H9 (cell line): ENCODE measurements around the gene CHRNA3. TPM values are rescaled to one million over a fixed set of nuclear protein-coding genes. Genes with fewer than 3 reads are reported as not detected.
"Not testable (repeated sequence)": the region's sequence is repeated elsewhere in the genome, so short reads cannot be mapped to it uniquely, and the experiment has no call there.

Source experiments
- DNase-seq: peaks from one replicate; pipeline ENCODE4 v3.0.0-alpha.2; 2017
- H2AFZ ChIP-seq: one replicate; pipeline ENCODE4 v1.6.1; 2013; ENCODE audit warnings: mild to moderate bottlenecking, low read length, control low read depth, moderate library complexity
- H2AK5ac ChIP-seq: 2 replicates; pipeline ENCODE4 v1.6.1; 2013; ENCODE audit warnings: low read length, control low read depth, mixed read lengths; ENCODE audit not compliant: insufficient read length
- H2BK120ac ChIP-seq: one replicate; pipeline ENCODE4 v1.6.1; 2013; ENCODE audit warnings: low read depth, mild to moderate bottlenecking, low read length, control low read depth, inconsistent platforms; ENCODE audit not compliant: poor library complexity, severe bottlenecking
- H2BK12ac ChIP-seq: 2 replicates; pipeline ENCODE4 v1.6.1; 2013; ENCODE audit warnings: low read length, control low read depth, mixed read lengths, low read depth; ENCODE audit not compliant: insufficient read length
- H2BK15ac ChIP-seq: 2 replicates; pipeline ENCODE4 v1.6.1; 2013; ENCODE audit warnings: low read depth, low read length, control low read depth
- H2BK20ac ChIP-seq: one replicate; pipeline ENCODE4 v1.6.1; 2013; ENCODE audit warnings: low read depth, mild to moderate bottlenecking, low read length, control low read depth, inconsistent platforms; ENCODE audit not compliant: poor library complexity, severe bottlenecking
- H2BK5ac ChIP-seq: 2 replicates; pipeline ENCODE4 v1.6.1; 2013; ENCODE audit warnings: low read length, control low read depth, mixed read lengths; ENCODE audit not compliant: insufficient read length
- H3K14ac ChIP-seq: 2 replicates; pipeline ENCODE4 v1.6.1; 2013; ENCODE audit warnings: low read length, control low read depth; ENCODE audit not compliant: insufficient read depth
- H3K18ac ChIP-seq: 2 replicates; pipeline ENCODE4 v1.6.1; 2013; ENCODE audit warnings: low read depth, mild to moderate bottlenecking, mixed read lengths, low read length, control low read depth; ENCODE audit not compliant: insufficient read length
- H3K23ac ChIP-seq: 2 replicates; pipeline ENCODE4 v1.6.1; 2013; ENCODE audit warnings: low read length, control low read depth, mixed read lengths, low read depth; ENCODE audit not compliant: insufficient read length
- H3K23me2 ChIP-seq: 2 replicates; pipeline ENCODE4 v1.6.1; 2013; ENCODE audit warnings: low read depth, mild to moderate bottlenecking, mixed read lengths, low read length, control low read depth; ENCODE audit not compliant: insufficient read length, poor library complexity, severe bottlenecking
- H3K27ac ChIP-seq: 2 replicates; pipeline ENCODE4 v1.5.1; 2013; ENCODE audit warnings: low read length, control low read depth, mixed read lengths, low read depth; ENCODE audit not compliant: insufficient read length
- H3K27me3 ChIP-seq: 2 replicates; pipeline ENCODE4 v1.6.1; 2013; ENCODE audit warnings: low read length, control low read depth, inconsistent platforms; ENCODE audit not compliant: insufficient read depth
- H3K4ac ChIP-seq: 2 replicates; pipeline ENCODE4 v1.6.1; 2013; ENCODE audit warnings: low read depth, mild to moderate bottlenecking, control low read depth, inconsistent platforms, low read length, moderate library complexity
- H3K4me1 ChIP-seq: 2 replicates; pipeline ENCODE4 v1.6.1; 2013; ENCODE audit warnings: low read length, control low read depth, inconsistent platforms; ENCODE audit not compliant: insufficient read depth
- H3K4me2 ChIP-seq: 2 replicates; pipeline ENCODE4 v1.6.1; 2013; ENCODE audit warnings: low read length, control low read depth, mixed read lengths; ENCODE audit not compliant: insufficient read length, insufficient read depth
- H3K56ac ChIP-seq: 2 replicates; pipeline ENCODE4 v1.6.1; 2013; ENCODE audit warnings: low read depth, mild to moderate bottlenecking, mixed read lengths, low read length, control low read depth; ENCODE audit not compliant: insufficient read length
- H3K79me1 ChIP-seq: 2 replicates; pipeline ENCODE4 v1.6.1; 2013; ENCODE audit warnings: low read depth, mild to moderate bottlenecking, moderate library complexity, low read length, control low read depth, inconsistent platforms; ENCODE audit not compliant: insufficient read depth, poor library complexity, severe bottlenecking
- H3K79me2 ChIP-seq: 2 replicates; pipeline ENCODE4 v1.6.1; 2013; ENCODE audit warnings: low read length, control low read depth, inconsistent platforms; ENCODE audit not compliant: insufficient read depth
- H3K9ac ChIP-seq: 2 replicates; pipeline ENCODE4 v1.6.1; 2013; ENCODE audit warnings: low read length, control low read depth, mixed read lengths; ENCODE audit not compliant: insufficient read length; ENCODE audit errors: extremely low read depth
- H3K9me3 ChIP-seq: one replicate; pipeline ENCODE4 v1.6.1; 2013; ENCODE audit warnings: low read depth, low read length, inconsistent platforms; ENCODE audit not compliant: control insufficient read depth
- H3T11ph ChIP-seq: one replicate; pipeline ENCODE4 v1.6.1; 2013; ENCODE audit warnings: mild to moderate bottlenecking, low read length, control low read depth, inconsistent platforms
- H4K20me1 ChIP-seq: one replicate; pipeline ENCODE4 v1.6.1; 2013; ENCODE audit not compliant: control insufficient read depth, insufficient read length, insufficient read depth
- H4K5ac ChIP-seq: 2 replicates; pipeline ENCODE4 v1.6.1; 2013; ENCODE audit warnings: low read depth, mild to moderate bottlenecking, mixed read lengths, low read length, control low read depth; ENCODE audit not compliant: insufficient read length
- H4K8ac ChIP-seq: replicated peaks from 2 replicates; pipeline ENCODE4 v1.6.1; 2013; ENCODE audit warnings: low read length, control low read depth, mixed read lengths, low read depth; ENCODE audit not compliant: insufficient read length
- H4K91ac ChIP-seq: 2 replicates; pipeline ENCODE4 v1.6.1; 2013; ENCODE audit warnings: low read depth, mild to moderate bottlenecking, moderate library complexity, mixed read lengths, low read length, control low read depth; ENCODE audit not compliant: insufficient read length
- H3K27ac Mint-ChIP-seq, 3 experiments: 2 replicates in 2 of 3; 3 replicates in 1 of 3; pipeline ENCODE4 v1.8.0; 2020 to 2021; ENCODE audit warnings: mixed read lengths in 3 of 3, mild to moderate bottlenecking in 1 of 3, moderate library complexity in 1 of 3
- H3K27me3 Mint-ChIP-seq: 2 replicates; pipeline ENCODE4 v1.8.0; 2021; ENCODE audit warnings: low read depth, mild to moderate bottlenecking, moderate library complexity, mixed read lengths
- H3K36me3 Mint-ChIP-seq, 3 experiments: 2 replicates in 2 of 3; 3 replicates in 1 of 3; pipeline ENCODE4 v1.8.0; 2020 to 2021; ENCODE audit warnings: low read depth in 3 of 3, mixed read lengths in 3 of 3; ENCODE audit not compliant: insufficient read depth in 1 of 3
- H3K4me1 Mint-ChIP-seq, 2 experiments: 2 replicates each; pipeline ENCODE4 v1.8.0; 2020; ENCODE audit warnings: mixed read lengths in 2 of 2
- H3K4me3 Mint-ChIP-seq, 2 experiments: 2 replicates in 1 of 2; 3 replicates in 1 of 2; pipeline ENCODE4 v1.8.0; 2020 to 2021; ENCODE audit warnings: mild to moderate bottlenecking in 2 of 2, mixed read lengths in 2 of 2, moderate library complexity in 1 of 2
- H3K9me3 Mint-ChIP-seq, 2 experiments: 2 replicates in 1 of 2; 3 replicates in 1 of 2; pipeline ENCODE4 v1.8.0; 2020; ENCODE audit warnings: mild to moderate bottlenecking in 2 of 2, mixed read lengths in 2 of 2, moderate library complexity in 1 of 2
- WGBS: extraction: QIAGEN DNeasy Blood & Tissue Kit; methylation state at CpG from one replicate; pipeline ENCODE4 v1.1.7; 2013; ENCODE audit warnings: missing lambda C conversion rate, low lambda C conversion rate, mixed read lengths; ENCODE audit not compliant: insufficient read length; ENCODE audit errors: extremely low coverage; 5-methylcytosine and 5-hydroxymethylcytosine counted together
- total RNA-seq: library from RNA; stranded (reverse); gene quantifications from 2 replicates; pipeline ENCODE4 v1.2.1, GENCODE V29; 2021
- TF ChIP-seq, protein P1 (sequence below): fragments of 200-600 bp; sonication (generic); conservative IDR thresholded peaks from 3 replicates; pipeline ENCODE4 v1.8.0; 2021; ENCODE audit warnings: antibody characterized with exemption, mild to moderate bottlenecking

CHRNA3 gene
- total RNA-seq, 1 experiment from 2014 or later = 0.81 TPM

DNA sequence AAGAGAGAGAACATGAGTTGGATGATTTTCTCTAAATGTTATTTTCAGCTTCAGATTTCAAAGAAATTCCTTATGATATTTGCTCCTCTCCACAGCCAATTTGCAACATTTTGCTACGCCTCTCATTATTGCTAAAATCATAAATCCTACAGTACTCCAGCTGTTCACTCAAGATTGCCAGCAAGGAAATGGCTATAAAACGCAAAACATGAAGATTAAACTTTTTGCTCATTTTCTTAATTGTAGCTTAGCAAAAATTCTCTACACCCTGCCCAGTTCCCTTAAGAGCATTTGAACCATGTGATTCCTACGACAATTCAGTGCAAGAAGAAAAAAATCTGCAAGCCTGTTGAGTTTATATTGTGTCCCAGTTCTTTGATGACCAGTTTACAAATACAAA lies 6.8 kb downstream of the CHRNA3 start:
- Mint-ChIP-seq H3K36me3 (no peaks in the 10 kb centered on the region; a peak in 3 of 7 replicates), H3K27me3 (peaks cover 18% of the 10 kb centered on the region), H3K27ac (no peak overlapping the region), H3K9me3 (peaks cover 16 to 18% of the 10 kb centered on the region in 2 experiments), H3K4me1 (peaks cover 4 to 7% of the 10 kb centered on the region in 2 experiments; a peak in 3 of 4 replicates), H3K4me3 (no peak overlapping the region)
- TF ChIP-seq, protein P1, sequence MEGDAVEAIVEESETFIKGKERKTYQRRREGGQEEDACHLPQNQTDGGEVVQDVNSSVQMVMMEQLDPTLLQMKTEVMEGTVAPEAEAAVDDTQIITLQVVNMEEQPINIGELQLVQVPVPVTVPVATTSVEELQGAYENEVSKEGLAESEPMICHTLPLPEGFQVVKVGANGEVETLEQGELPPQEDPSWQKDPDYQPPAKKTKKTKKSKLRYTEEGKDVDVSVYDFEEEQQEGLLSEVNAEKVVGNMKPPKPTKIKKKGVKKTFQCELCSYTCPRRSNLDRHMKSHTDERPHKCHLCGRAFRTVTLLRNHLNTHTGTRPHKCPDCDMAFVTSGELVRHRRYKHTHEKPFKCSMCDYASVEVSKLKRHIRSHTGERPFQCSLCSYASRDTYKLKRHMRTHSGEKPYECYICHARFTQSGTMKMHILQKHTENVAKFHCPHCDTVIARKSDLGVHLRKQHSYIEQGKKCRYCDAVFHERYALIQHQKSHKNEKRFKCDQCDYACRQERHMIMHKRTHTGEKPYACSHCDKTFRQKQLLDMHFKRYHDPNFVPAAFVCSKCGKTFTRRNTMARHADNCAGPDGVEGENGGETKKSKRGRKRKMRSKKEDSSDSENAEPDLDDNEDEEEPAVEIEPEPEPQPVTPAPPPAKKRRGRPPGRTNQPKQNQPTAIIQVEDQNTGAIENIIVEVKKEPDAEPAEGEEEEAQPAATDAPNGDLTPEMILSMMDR = no peak
- Histone ChIP-seq H3K79me1 (no peaks in the 10 kb centered on the region), H2BK5ac (no peak overlapping the region), H4K91ac (no peak overlapping the region), H3K79me2 (no peaks in the 10 kb centered on the region), H3K4me1 (no peaks in the 10 kb centered on the region), H3K9ac (no peak overlapping the region), H2BK120ac (no peak overlapping the region), H4K20me1 (no peaks in the 10 kb centered on the region), H3T11ph (no peak overlapping the region), H3K27ac (no peak overlapping the region), H2BK20ac (no peak overlapping the region), H2AFZ (no peak overlapping the region), H3K9me3 (no peaks in the 10 kb centered on the region), H3K23ac (no peak overlapping the region), H2BK12ac (no peak overlapping the region), H2AK5ac (no peak overlapping the region), H3K18ac (no peak overlapping the region), H3K4ac (no peak overlapping the region), H3K14ac (no peak overlapping the region), H4K8ac (no peak overlapping the region), H3K23me2 (no peaks in the 10 kb centered on the region), H3K4me2 (no peak overlapping the region), H3K27me3 (peaks cover 2% of the 10 kb centered on the region; the same call in 1 of the 2 replicates), H2BK15ac (no peak overlapping the region), H3K56ac (no peak overlapping the region), H4K5ac (no peak overlapping the region)
- no peak for DNase-seq
- WGBS = no CpG with 5 or more reads among the region's 3 CpGs

DNA sequence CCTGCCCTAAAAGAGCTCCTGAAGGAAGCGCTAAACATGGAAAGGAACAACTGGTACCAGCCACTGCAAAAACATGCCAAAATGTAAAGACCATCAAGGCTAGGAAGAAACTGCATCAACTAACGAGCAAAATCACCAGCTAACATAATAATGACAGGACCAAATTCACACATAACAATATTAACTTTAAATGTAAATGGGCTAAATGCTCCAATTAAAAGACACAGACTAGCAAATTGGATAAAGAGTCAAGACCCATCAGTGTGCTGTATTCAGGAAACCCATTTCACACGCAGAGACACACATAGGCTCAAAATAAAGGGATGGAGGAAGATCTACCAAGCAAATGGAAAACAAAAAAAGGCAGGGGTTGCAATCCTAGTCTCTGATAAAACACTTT lies 11.2 kb downstream of the CHRNA3 start:
- H3K36me3 Mint-ChIP-seq = peaks cover 2 to 26% (median 4%) of the 10 kb centered on the region in 3 experiments; a peak in 6 of 7 replicates
- DNase-seq, H3K4me1 ChIP-seq, H3K56ac ChIP-seq, H4K8ac ChIP-seq, H2BK120ac ChIP-seq, H3K23ac ChIP-seq, H2AFZ ChIP-seq, H3K23me2 ChIP-seq, H3K14ac ChIP-seq, H2BK20ac ChIP-seq, H3K27me3 ChIP-seq, H3K4me3 Mint-ChIP-seq, H3K18ac ChIP-seq, H2AK5ac ChIP-seq, H3K4ac ChIP-seq, H2BK15ac ChIP-seq, H4K20me1 ChIP-seq, H4K5ac ChIP-seq, H3K79me2 ChIP-seq, H2BK12ac ChIP-seq, H3K9me3 ChIP-seq, H3K4me2 ChIP-seq, H3K9ac ChIP-seq, H3K79me1 ChIP-seq, H2BK5ac ChIP-seq, H3K4me1 Mint-ChIP-seq, H3K27ac Mint-ChIP-seq, H3K27ac ChIP-seq, H4K91ac ChIP-seq, H3T11ph ChIP-seq: not testable (repeated sequence)
- H3K27me3 Mint-ChIP-seq = peaks cover 36% of the 10 kb centered on the region
- peaks cover 39 to 58% of the 10 kb centered on the region in 2 experiments for H3K9me3 Mint-ChIP-seq
- no CpG with 5 or more reads among the region's 3 CpGs for WGBS
